GM18858 (cell line): ENCODE data around the gene SH3RF1.
A peak's percentile ranks its signal among the peaks of the same experiment; 100 is the strongest.
"Not testable (repeated sequence)": the region's sequence is repeated elsewhere in the genome, so short reads cannot be mapped to it uniquely, and the experiment has no call there.

Source experiments
- ATAC-seq: cut with Tn5 transposase; IDR thresholded peaks from one replicate; pipeline ENCODE4 v1.9.1; 2021; ENCODE audit not compliant: unreplicated experiment

Gene SH3RF1

GRCh38 chr4:169270810-169271691, at the start of gene SH3RF1:
SH3RF1 (minus strand) TSS chr4:169270956; CDS start chr4:169269212, 1,744 bp downstream.
- ATAC-seq: peak; percentile 41

- no peak for ATAC-seq
These were observed 45.0 kb upstream of the SH3RF1 start for GRCh38 chr4:169315530-169316343.

GRCh38 chr4:169314906-169315305, 44.1 kb upstream of the SH3RF1 start:
- ATAC-seq: no peak

GRCh38 chr4:169313732-169314131, 43.0 kb upstream of the SH3RF1 start:
- ATAC-seq: no peak

- no peak for ATAC-seq
These were observed 42.1 kb upstream of the SH3RF1 start for GRCh38 chr4:169312690-169313422.

- peak; percentile 78 for ATAC-seq
These were observed 41.0 kb upstream of the SH3RF1 start for GRCh38 chr4:169311643-169312365.

- no peak for ATAC-seq
These were observed 38.7 kb upstream of the SH3RF1 start for GRCh38 chr4:169309326-169309967.

GRCh38 chr4:169307576-169307975, 36.8 kb upstream of the SH3RF1 start:
- ATAC-seq: no peak

GRCh38 chr4:169305651-169306050, 34.9 kb upstream of the SH3RF1 start:
- ATAC-seq: no peak

GRCh38 chr4:169305173-169305572, 34.4 kb upstream of the SH3RF1 start:
- no peak for ATAC-seq

GRCh38 chr4:169295822-169296221, 25.1 kb upstream of the SH3RF1 start:
- peak; percentile 41 for ATAC-seq

GRCh38 chr4:169293343-169294176, 22.8 kb upstream of the SH3RF1 start:
- ATAC-seq: peak; percentile 79

GRCh38 chr4:169287983-169288382, 17.2 kb upstream of the SH3RF1 start:
- not testable (repeated sequence) for ATAC-seq

- ATAC-seq: no peak
These were observed 16.0 kb upstream of the SH3RF1 start for GRCh38 chr4:169286562-169287301.

GRCh38 chr4:169283114-169283509, 12.4 kb upstream of the SH3RF1 start:
- ATAC-seq: no peak

GRCh38 chr4:169282429-169283113, 11.8 kb upstream of the SH3RF1 start:
- ATAC-seq: no peak

- no peak for ATAC-seq
These were observed 8.4 kb upstream of the SH3RF1 start for GRCh38 chr4:169279108-169279507.

- no peak for ATAC-seq
These were observed 7.9 kb upstream of the SH3RF1 start for GRCh38 chr4:169278624-169279023.
